GM12892 (cell line): ENCODE measurements around the gene VAV1.

Experiments used
- POLR2A ChIP-seq: IDR thresholded peaks from 2 replicates; pipeline ENCODE4 v1.6.1; 2011; ENCODE audit warnings: low read depth, low read length, control low read depth
- POLR2AphosphoS5 ChIP-seq: IDR thresholded peaks from 2 replicates; pipeline ENCODE4 v1.6.1; 2011; ENCODE audit warnings: low read depth, low read length, control low read depth

GRCh38 chr19:6739883-6740588 is 32.5 kb upstream of the VAV1 start:
- TF ChIP-seq POLR2AphosphoS5 (no peak), POLR2A (no peak)
